ENCODE results near the gene LAMC3. TPM values are rescaled to one million over a fixed set of nuclear protein-coding genes. Genes with fewer than 3 reads are reported as not detected.
A peak's percentile ranks its signal among the peaks of the same experiment; 100 is the strongest.

LAMC3 gene
- total RNA-seq, 1 donor from 2014 or later = 0.20 TPM

- Mint-ChIP-seq H3K9me3 (ENCODE audit: unreplicated experiment) (no peaks in the 10 kb centered on the region), H3K27me3 (ENCODE audit: low read depth, unreplicated experiment) (peaks cover 3% of the 10 kb centered on the region), H3K36me3 (ENCODE audit: low read depth, unreplicated experiment) (no peaks in the 10 kb centered on the region), H3K4me1 (ENCODE audit: low read depth, unreplicated experiment) (peaks cover 9% of the 10 kb centered on the region), H3K27ac (ENCODE audit: unreplicated experiment) (no peak overlapping the region), H3K4me3 (ENCODE audit: unreplicated experiment) (no peak overlapping the region)
- Histone ChIP-seq H3K27me3 (ENCODE audit: insufficient read depth, low read length) (no peaks in the 10 kb centered on the region), H3K27ac (ENCODE audit: low read depth, low read length) (no peak overlapping the region), H3K4me3 (ENCODE audit: insufficient read depth, low read depth, low read length) (no peak overlapping the region), H3K4me1 (ENCODE audit: insufficient read depth, low read length) (peaks cover 8% of the 10 kb centered on the region), H3K4me2 (ENCODE audit: low read length) (no peak overlapping the region), H2AFZ (ENCODE audit: low read depth, low read length) (peak overlapping the region; percentile 50), H3K9ac (ENCODE audit: low read length) (no peak overlapping the region), H3K9me3 (ENCODE audit: insufficient read depth, low read depth, low read length) (no peaks in the 10 kb centered on the region), H3K36me3 (ENCODE audit: insufficient read depth, low read length) (no peaks in the 10 kb centered on the region), H3K79me2 (ENCODE audit: insufficient read depth, low read length) (no peaks in the 10 kb centered on the region), H4K20me1 (ENCODE audit: insufficient read depth, low read length) (no peaks in the 10 kb centered on the region)
- no peak for FAIRE-seq
- DNase-seq (ENCODE audit: low read depth) = no peak
- TF ChIP-seq, protein P1, sequence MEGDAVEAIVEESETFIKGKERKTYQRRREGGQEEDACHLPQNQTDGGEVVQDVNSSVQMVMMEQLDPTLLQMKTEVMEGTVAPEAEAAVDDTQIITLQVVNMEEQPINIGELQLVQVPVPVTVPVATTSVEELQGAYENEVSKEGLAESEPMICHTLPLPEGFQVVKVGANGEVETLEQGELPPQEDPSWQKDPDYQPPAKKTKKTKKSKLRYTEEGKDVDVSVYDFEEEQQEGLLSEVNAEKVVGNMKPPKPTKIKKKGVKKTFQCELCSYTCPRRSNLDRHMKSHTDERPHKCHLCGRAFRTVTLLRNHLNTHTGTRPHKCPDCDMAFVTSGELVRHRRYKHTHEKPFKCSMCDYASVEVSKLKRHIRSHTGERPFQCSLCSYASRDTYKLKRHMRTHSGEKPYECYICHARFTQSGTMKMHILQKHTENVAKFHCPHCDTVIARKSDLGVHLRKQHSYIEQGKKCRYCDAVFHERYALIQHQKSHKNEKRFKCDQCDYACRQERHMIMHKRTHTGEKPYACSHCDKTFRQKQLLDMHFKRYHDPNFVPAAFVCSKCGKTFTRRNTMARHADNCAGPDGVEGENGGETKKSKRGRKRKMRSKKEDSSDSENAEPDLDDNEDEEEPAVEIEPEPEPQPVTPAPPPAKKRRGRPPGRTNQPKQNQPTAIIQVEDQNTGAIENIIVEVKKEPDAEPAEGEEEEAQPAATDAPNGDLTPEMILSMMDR (IDR thresholded peaks at IDR 0.05; ENCODE audit: insufficient read depth, low read depth, low read length) = no peak
Measured at GRCh38 chr9:131116281-131117120, 107.5 kb downstream of the LAMC3 start.

DNA sequence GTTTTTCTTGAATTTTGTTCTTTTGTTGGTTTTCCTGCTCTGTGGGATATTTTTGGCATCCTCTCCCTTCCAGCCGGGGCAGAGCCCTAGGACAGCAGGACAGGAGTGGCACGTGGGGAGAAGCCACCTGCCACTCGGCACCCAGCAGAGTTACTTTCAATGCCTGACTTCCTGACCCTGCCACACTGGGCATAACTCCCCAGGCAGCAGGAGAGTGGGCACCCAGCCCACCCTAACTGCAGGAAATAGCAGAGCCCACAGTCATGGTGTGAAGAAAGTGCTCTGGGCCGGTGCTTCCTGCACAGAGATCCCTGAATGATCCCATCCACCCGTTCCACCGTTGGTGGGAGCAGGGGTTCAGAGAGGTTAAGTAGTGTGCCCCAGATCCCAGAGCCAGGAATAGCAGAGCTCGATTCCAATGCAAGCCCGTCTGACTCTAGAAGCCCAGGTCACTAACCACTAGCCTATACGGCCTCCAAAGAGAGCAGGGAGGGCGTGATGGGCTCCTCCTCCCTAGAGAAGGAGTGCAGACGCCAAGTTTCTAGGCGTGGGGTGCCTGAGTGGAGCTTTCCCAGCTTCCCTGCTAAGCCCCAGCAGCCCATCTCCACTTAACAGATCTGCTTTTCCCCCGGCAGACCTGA, 108.3 kb downstream of the LAMC3 start:
- H3K9ac ChIP-seq (ENCODE audit: low read length) = no peak overlapping the region
- TF ChIP-seq, protein P1 (IDR thresholded peaks at IDR 0.05; ENCODE audit: insufficient read depth, low read depth, low read length) = no peak
- no peak for TF ChIP-seq EZH2 (IDR thresholded peaks at IDR 0.05; ENCODE audit: insufficient read depth, low read length)
- H3K27me3 Mint-ChIP-seq (ENCODE audit: low read depth, unreplicated experiment) = peaks cover 3% of the 10 kb centered on the region
- H3K4me3 Mint-ChIP-seq (ENCODE audit: unreplicated experiment) = no peak overlapping the region
- H3K79me2 ChIP-seq (ENCODE audit: insufficient read depth, low read length) = no peaks in the 10 kb centered on the region
- H3K27me3 ChIP-seq (ENCODE audit: insufficient read depth, low read length) = no peaks in the 10 kb centered on the region
- peak overlapping the region; percentile 50 for H2AFZ ChIP-seq (ENCODE audit: low read depth, low read length)
- H3K27ac ChIP-seq (ENCODE audit: low read depth, low read length) = no peak overlapping the region
- peaks cover 8% of the 10 kb centered on the region for H3K4me1 ChIP-seq (ENCODE audit: insufficient read depth, low read length)
- peaks cover 9% of the 10 kb centered on the region for H3K4me1 Mint-ChIP-seq (ENCODE audit: low read depth, unreplicated experiment)
- no peak overlapping the region for H3K4me3 ChIP-seq (ENCODE audit: insufficient read depth, low read depth, low read length)
- no peak for DNase-seq (ENCODE audit: low read depth)
- no peak for FAIRE-seq
- no peaks in the 10 kb centered on the region for H3K36me3 Mint-ChIP-seq (ENCODE audit: low read depth, unreplicated experiment)
- no peak overlapping the region for H3K4me2 ChIP-seq (ENCODE audit: low read length)
- no peaks in the 10 kb centered on the region for H3K36me3 ChIP-seq (ENCODE audit: insufficient read depth, low read length)
- H4K20me1 ChIP-seq (ENCODE audit: insufficient read depth, low read length) = no peaks in the 10 kb centered on the region
- H3K9me3 Mint-ChIP-seq (ENCODE audit: unreplicated experiment) = no peaks in the 10 kb centered on the region
- no peaks in the 10 kb centered on the region for H3K9me3 ChIP-seq (ENCODE audit: insufficient read depth, low read depth, low read length)
- H3K27ac Mint-ChIP-seq (ENCODE audit: unreplicated experiment) = no peak overlapping the region

- FAIRE-seq (no peak), DNase-seq (ENCODE audit: low read depth) (no peak)
- Histone ChIP-seq H3K9me3 (ENCODE audit: insufficient read depth, low read depth, low read length) (no peaks in the 10 kb centered on the region), H2AFZ (ENCODE audit: low read depth, low read length) (no peak overlapping the region), H3K4me1 (ENCODE audit: insufficient read depth, low read length) (peaks cover 8% of the 10 kb centered on the region), H3K9ac (ENCODE audit: low read length) (no peak overlapping the region), H4K20me1 (ENCODE audit: insufficient read depth, low read length) (no peaks in the 10 kb centered on the region), H3K36me3 (ENCODE audit: insufficient read depth, low read length) (no peaks in the 10 kb centered on the region), H3K27me3 (ENCODE audit: insufficient read depth, low read length) (no peaks in the 10 kb centered on the region), H3K4me2 (ENCODE audit: low read length) (no peak overlapping the region), H3K27ac (ENCODE audit: low read depth, low read length) (no peak overlapping the region), H3K4me3 (ENCODE audit: insufficient read depth, low read depth, low read length) (no peak overlapping the region), H3K79me2 (ENCODE audit: insufficient read depth, low read length) (no peaks in the 10 kb centered on the region)
- Mint-ChIP-seq H3K27me3 (ENCODE audit: low read depth, unreplicated experiment) (peaks cover 2% of the 10 kb centered on the region), H3K36me3 (ENCODE audit: low read depth, unreplicated experiment) (no peaks in the 10 kb centered on the region), H3K4me3 (ENCODE audit: unreplicated experiment) (no peak overlapping the region), H3K9me3 (ENCODE audit: unreplicated experiment) (peaks cover under 1% of the 10 kb centered on the region), H3K4me1 (ENCODE audit: low read depth, unreplicated experiment) (peaks cover 4% of the 10 kb centered on the region), H3K27ac (ENCODE audit: unreplicated experiment) (no peak overlapping the region)
- TF ChIP-seq EZH2 (IDR thresholded peaks at IDR 0.05; ENCODE audit: insufficient read depth, low read length) = no peak
- TF ChIP-seq, protein P1 (IDR thresholded peaks at IDR 0.05; ENCODE audit: insufficient read depth, low read depth, low read length) = no peak
Measured at GRCh38 chr9:131117762-131118145, 108.8 kb downstream of the LAMC3 start.

Data from astrocyte (in vitro differentiated cells and primary cell).